K562 (cell line): Measurements from ENCODE around the gene NINL.

Experiments used
- EZH2 ChIP-seq: IDR thresholded peaks from 2 replicates; pipeline ENCODE4 v1.6.1; 2012; ENCODE audit warnings: low read depth, mild to moderate bottlenecking, inconsistent platforms, low read length, borderline replicate concordance
- FUS ChIP-seq: fragments of 200-400 bp; formaldehyde crosslinking; optimal IDR thresholded peaks from 2 replicates; pipeline ENCODE3; 2017; ENCODE audit warnings: low read depth, low read length
- MYC ChIP-seq, 2 experiments: fragments of 250-450 bp in 1 of 2; sonication (Bioruptor Pico) in 1 of 2; IDR thresholded peaks; 2 replicates each; pipeline versions ENCODE4 v1.5.1 to v1.6.1; 2012 to 2021; ENCODE audit warnings: low read depth in 2 of 2, borderline replicate concordance in 1 of 2, improper control_type of control experiment in 1 of 2, low read length in 1 of 2, mild to moderate bottlenecking in 1 of 2, moderate library complexity in 1 of 2
- ZNF274 ChIP-seq: IDR thresholded peaks from 2 replicates; pipeline ENCODE4 v1.6.1; 2011; ENCODE audit warnings: low read depth, mild to moderate bottlenecking, low read length, moderate library complexity, borderline replicate concordance

DNA sequence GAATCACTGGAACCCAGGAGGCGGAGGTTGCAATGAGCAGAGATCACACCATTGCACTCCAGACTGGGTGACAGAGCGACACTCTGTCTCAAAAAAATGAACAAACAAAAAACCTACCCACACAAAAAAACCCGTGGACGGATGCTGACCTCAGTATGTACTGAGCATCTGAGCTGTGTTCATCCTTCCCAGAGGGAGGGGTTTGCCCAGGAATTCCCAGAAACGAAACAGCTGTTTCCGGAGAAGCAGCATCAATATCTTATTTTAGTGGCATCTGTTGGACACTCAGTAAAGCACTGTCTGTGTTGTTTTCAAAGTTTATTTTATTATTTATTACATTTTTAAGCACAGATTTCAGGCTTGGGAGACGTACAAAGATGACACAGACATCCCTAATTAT lies 19.8 kb upstream of the NINL start:
- no peak for TF ChIP-seq ZNF274
- TF ChIP-seq EZH2, result no peak
- TF ChIP-seq FUS, result no peak
- TF ChIP-seq MYC (IDR thresholded peaks at IDR 0.05; ENCODE audit: low read depth, low read length), result no peak
- no peak for TF ChIP-seq MYC (CRISPR knock-in tag; IDR thresholded peaks at IDR 0.05; ENCODE audit: borderline replicate concordance, low read depth)
